ENCODE results near the gene ADAMTS19. TPM values are rescaled to one million over a fixed set of nuclear protein-coding genes. Genes with fewer than 3 reads are reported as not detected.

Gene ADAMTS19
- total RNA-seq, 1 experiment from 2014 or later: 20.3 TPM

DNA sequence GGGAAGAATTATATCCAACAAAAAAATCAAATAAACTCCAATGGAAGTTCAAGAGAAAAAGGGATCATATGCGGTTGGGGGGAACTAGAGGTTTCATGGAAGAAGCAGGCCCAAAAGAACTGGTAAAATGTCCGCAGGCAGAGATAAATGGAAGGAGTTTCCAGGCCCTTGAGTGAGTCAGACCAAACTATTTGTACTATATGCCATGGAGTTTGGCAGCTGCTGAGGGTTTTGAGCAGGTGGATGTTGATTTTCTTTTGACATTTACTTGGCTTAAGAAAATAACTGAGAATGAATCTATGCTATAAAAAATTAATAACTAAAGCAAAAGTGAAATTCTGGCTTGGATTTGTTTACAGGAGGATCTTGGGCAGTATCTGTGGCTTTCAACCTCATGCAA, 321.5 kb downstream of the ADAMTS19 start:
- Histone ChIP-seq H4K5ac (ENCODE audit: insufficient read length, low read depth, low read length) (no peak overlapping the region), H3K4me2 (ENCODE audit: insufficient read depth, insufficient read length, low read length) (no peak overlapping the region), H2BK120ac (ENCODE audit: low read depth, low read length, poor library complexity, severe bottlenecking) (no peak overlapping the region), H3K79me2 (ENCODE audit: insufficient read depth, low read length) (no peaks in the 10 kb centered on the region), H3K14ac (ENCODE audit: insufficient read depth, low read length) (no peak overlapping the region), H3T11ph (ENCODE audit: low read length) (no peak overlapping the region), H3K79me1 (ENCODE audit: insufficient read depth, low read depth, low read length, poor library complexity, severe bottlenecking) (no peaks in the 10 kb centered on the region), H2BK12ac (ENCODE audit: insufficient read length, low read depth, low read length) (no peak overlapping the region), H2BK15ac (ENCODE audit: low read depth, low read length) (no peak overlapping the region), H3K18ac (ENCODE audit: insufficient read length, low read depth, low read length) (no peak overlapping the region), H2AFZ (ENCODE audit: low read length) (no peak overlapping the region), H3K56ac (ENCODE audit: insufficient read length, low read depth, low read length) (no peak overlapping the region), H3K27ac (ENCODE audit: insufficient read length, low read depth, low read length) (no peak overlapping the region), H3K23ac (ENCODE audit: insufficient read length, low read depth, low read length) (no peak overlapping the region), H3K9ac (ENCODE audit: extremely low read depth, insufficient read length, low read length) (no peak overlapping the region), H4K91ac (ENCODE audit: insufficient read length, low read depth, low read length) (no peak overlapping the region), H3K4ac (ENCODE audit: low read depth, low read length) (no peak overlapping the region), H3K4me1 (ENCODE audit: insufficient read depth, low read length) (no peaks in the 10 kb centered on the region), H3K27me3 (ENCODE audit: insufficient read depth, low read length) (no peaks in the 10 kb centered on the region), H2BK20ac (ENCODE audit: low read depth, low read length, poor library complexity, severe bottlenecking) (no peak overlapping the region), H4K8ac (replicated peaks; ENCODE audit: insufficient read length, low read depth, low read length) (no peak overlapping the region), H2AK5ac (ENCODE audit: insufficient read length, low read length) (no peak overlapping the region), H4K20me1 (ENCODE audit: control insufficient read depth, insufficient read depth, insufficient read length) (no peaks in the 10 kb centered on the region), H3K9me3 (ENCODE audit: control insufficient read depth, low read depth, low read length) (no peaks in the 10 kb centered on the region), H3K23me2 (ENCODE audit: insufficient read length, low read depth, low read length, poor library complexity, severe bottlenecking) (no peaks in the 10 kb centered on the region), H2BK5ac (ENCODE audit: insufficient read length, low read length) (no peak overlapping the region)
- Mint-ChIP-seq H3K4me1 (no peaks in the 10 kb centered on the region), H3K36me3 (ENCODE audit: insufficient read depth in 1 of 3, low read depth in 3 of 3) (no peaks in the 10 kb centered on the region), H3K4me3 (no peak overlapping the region), H3K27me3 (ENCODE audit: low read depth) (no peaks in the 10 kb centered on the region), H3K9me3 (no peaks in the 10 kb centered on the region), H3K27ac (no peak overlapping the region)
- no peak for TF ChIP-seq CTCF (conservative IDR thresholded peaks at IDR 0.05)
- no CpG with 5 or more reads among the region's 2 CpGs for WGBS (ENCODE audit: extremely low coverage, insufficient read length, low lambda C conversion rate)
- no peak for DNase-seq
